Adipocyte (in vitro differentiated cells): ENCODE measurements around the gene TAP2.
"Not testable (repeated sequence)": the region's sequence is repeated elsewhere in the genome, so short reads cannot be mapped to it uniquely, and the experiment has no call there.

Experiments used
- DNase-seq: peaks from one replicate; pipeline ENCODE4 v3.0.0-alpha.2; 2015; ENCODE audit warnings: low read depth
- H3K27me3 ChIP-seq: replicated peaks from 2 replicates; pipeline ENCODE4 v1.7.0; 2013; ENCODE audit warnings: mild to moderate bottlenecking, low read length, moderate library complexity; ENCODE audit not compliant: control insufficient read depth, insufficient read depth
- H3K36me3 ChIP-seq: 2 replicates; pipeline ENCODE4 v1.7.0; 2013; ENCODE audit warnings: low read length, mild to moderate bottlenecking, moderate library complexity; ENCODE audit not compliant: control insufficient read depth, insufficient read depth, severe bottlenecking
- H3K4me1 ChIP-seq: 2 replicates; pipeline ENCODE4 v1.7.0; 2013; ENCODE audit warnings: mild to moderate bottlenecking, low read length, moderate library complexity; ENCODE audit not compliant: control insufficient read depth, insufficient read depth
- H3K4me3 ChIP-seq: 2 replicates; pipeline ENCODE4 v1.7.0; 2013; ENCODE audit warnings: mild to moderate bottlenecking, low read length, moderate library complexity
- H3K9ac ChIP-seq: 2 replicates; pipeline ENCODE4 v1.7.0; 2013; ENCODE audit warnings: mild to moderate bottlenecking, low read length, moderate library complexity
- H3K9me3 ChIP-seq: 2 replicates; pipeline ENCODE4 v1.7.0; 2013; ENCODE audit warnings: mild to moderate bottlenecking, low read length, moderate library complexity; ENCODE audit not compliant: control insufficient read depth

The TAP2 gene

GRCh38 chr6:32838114-32838958 lies at the start of gene TAP2:
Gene TAP2, minus strand, starts transcription at chr6:32838739. Its CDS starts 506 bp downstream, at chr6:32838233.
- H3K4me3 ChIP-seq: peak within 1 kb of the TSS; percentile 88
- no peaks in the 10 kb centered on the region for H3K9me3 ChIP-seq
- peaks cover 12% of the 10 kb centered on the region for H3K4me1 ChIP-seq
- H3K27me3 ChIP-seq: no peaks in the 10 kb centered on the region
- DNase-seq: peak; percentile 98
- H3K36me3 ChIP-seq: peaks cover 22% of the 10 kb centered on the region
- peak within 1 kb of the TSS; percentile 90 for H3K9ac ChIP-seq

- DNase-seq: no peak
- peak overlapping the region; percentile 11 for H3K9ac ChIP-seq
These were observed 49.1 kb upstream of the TAP2 start for GRCh38 chr6:32887616-32888015.

GRCh38 chr6:32886681-32887383 lies 48.3 kb upstream of the TAP2 start:
- Histone ChIP-seq H3K4me1 (peaks cover 50% of the 10 kb centered on the region), H3K9me3 (no peaks in the 10 kb centered on the region), H3K27me3 (no peaks in the 10 kb centered on the region), H3K4me3 (peak overlapping the region; percentile 31), H3K36me3 (no peaks in the 10 kb centered on the region), H3K9ac (peak overlapping the region; percentile 11)
- DNase-seq: peak; percentile 77

More at GRCh38 chr6:32887616-32888015, 49.1 kb upstream of the TAP2 start:
- peak overlapping the region; percentile 31 for H3K4me3 ChIP-seq
- peaks cover 47% of the 10 kb centered on the region for H3K4me1 ChIP-seq
- H3K27me3 ChIP-seq: no peaks in the 10 kb centered on the region
- no peaks in the 10 kb centered on the region for H3K36me3 ChIP-seq
- no peaks in the 10 kb centered on the region for H3K9me3 ChIP-seq

GRCh38 chr6:32885698-32886286 lies 47.3 kb upstream of the TAP2 start:
- H3K36me3 ChIP-seq: no peaks in the 10 kb centered on the region

GRCh38 chr6:32883789-32884188 lies 45.2 kb upstream of the TAP2 start:
- Histone ChIP-seq H3K9ac (peak overlapping the region; percentile 61), H3K36me3 (no peaks in the 10 kb centered on the region), H3K27me3 (no peaks in the 10 kb centered on the region), H3K9me3 (no peaks in the 10 kb centered on the region), H3K4me3 (peak overlapping the region; percentile 52), H3K4me1 (peaks cover 50% of the 10 kb centered on the region)
- peak; percentile 75 for DNase-seq

More at GRCh38 chr6:32885698-32886286, 47.3 kb upstream of the TAP2 start:
- peak overlapping the region; percentile 7 for H3K9ac ChIP-seq
- H3K4me1 ChIP-seq: peaks cover 50% of the 10 kb centered on the region
- H3K4me3 ChIP-seq: no peak overlapping the region
- DNase-seq: peak; percentile 94
- no peaks in the 10 kb centered on the region for H3K9me3 ChIP-seq
- H3K27me3 ChIP-seq: no peaks in the 10 kb centered on the region

GRCh38 chr6:32882879-32883250 lies 44.3 kb upstream of the TAP2 start:
- peak; percentile 19 for DNase-seq
- H3K4me3 ChIP-seq: no peak overlapping the region
- H3K9ac ChIP-seq: no peak overlapping the region
- no peaks in the 10 kb centered on the region for H3K9me3 ChIP-seq
- H3K36me3 ChIP-seq: no peaks in the 10 kb centered on the region
- H3K4me1 ChIP-seq: peaks cover 50% of the 10 kb centered on the region
- no peaks in the 10 kb centered on the region for H3K27me3 ChIP-seq

GRCh38 chr6:32880962-32881361 lies 42.4 kb upstream of the TAP2 start:
- H3K27me3 ChIP-seq, DNase-seq, H3K36me3 ChIP-seq, H3K4me3 ChIP-seq, H3K9ac ChIP-seq, H3K9me3 ChIP-seq: not testable (repeated sequence)
- peaks cover 32% of the 10 kb centered on the region for H3K4me1 ChIP-seq

GRCh38 chr6:32879691-32880090 lies 41.2 kb upstream of the TAP2 start:
- no peak overlapping the region for H3K4me3 ChIP-seq
- no peak for DNase-seq
- peaks cover 24% of the 10 kb centered on the region for H3K4me1 ChIP-seq
- no peaks in the 10 kb centered on the region for H3K9me3 ChIP-seq
- no peaks in the 10 kb centered on the region for H3K36me3 ChIP-seq
- no peak overlapping the region for H3K9ac ChIP-seq
- no peaks in the 10 kb centered on the region for H3K27me3 ChIP-seq

- Histone ChIP-seq H3K27me3 (no peaks in the 10 kb centered on the region), H3K9me3 (no peaks in the 10 kb centered on the region), H3K36me3 (no peaks in the 10 kb centered on the region), H3K4me1 (no peaks in the 10 kb centered on the region), H3K4me3 (no peak overlapping the region), H3K9ac (no peak overlapping the region)
- DNase-seq: no peak
These were observed 38.1 kb upstream of the TAP2 start for GRCh38 chr6:32876603-32877002.

GRCh38 chr6:32873947-32874346 lies 35.4 kb upstream of the TAP2 start:
- not testable (repeated sequence) for H3K9me3 ChIP-seq, H3K4me1 ChIP-seq, H3K36me3 ChIP-seq, DNase-seq, H3K9ac ChIP-seq, H3K27me3 ChIP-seq, H3K4me3 ChIP-seq

- no peaks in the 10 kb centered on the region for H3K27me3 ChIP-seq
- H3K4me1 ChIP-seq: no peaks in the 10 kb centered on the region
- no peak overlapping the region for H3K9ac ChIP-seq
- DNase-seq: peak; percentile 93
- H3K4me3 ChIP-seq: no peak overlapping the region
- H3K9me3 ChIP-seq: no peaks in the 10 kb centered on the region
- no peaks in the 10 kb centered on the region for H3K36me3 ChIP-seq
These were observed 29.8 kb upstream of the TAP2 start for GRCh38 chr6:32868257-32868788.
